ENCODE results near the gene OR4D6. TPM values are rescaled to one million over a fixed set of nuclear protein-coding genes. Genes with fewer than 3 reads are reported as not detected.

OR4D6 gene
- not detected for total RNA-seq

DNA sequence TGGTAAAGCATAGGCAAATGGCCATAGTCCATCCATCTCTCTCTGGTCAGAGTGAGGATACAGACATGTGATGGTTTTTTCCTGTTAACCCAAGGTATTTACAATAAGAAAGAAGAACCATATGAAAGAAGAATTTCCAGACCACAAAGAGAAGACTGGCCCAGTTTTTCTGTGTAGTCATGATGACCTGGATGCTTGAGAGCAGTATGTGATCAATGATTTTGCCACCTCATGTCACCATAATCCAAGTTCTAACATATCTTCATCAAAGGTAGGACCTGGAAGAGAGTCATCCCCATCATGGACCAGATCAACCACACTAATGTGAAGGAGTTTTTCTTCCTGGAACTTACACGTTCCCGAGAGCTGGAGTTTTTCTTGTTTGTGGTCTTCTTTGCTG is at the start of gene OR4D6:
TSS of gene OR4D6 (plus strand) at position 301 of the 400 bp plus-strand sequence. CDS start at position 301, 0 bp downstream.

DNA sequence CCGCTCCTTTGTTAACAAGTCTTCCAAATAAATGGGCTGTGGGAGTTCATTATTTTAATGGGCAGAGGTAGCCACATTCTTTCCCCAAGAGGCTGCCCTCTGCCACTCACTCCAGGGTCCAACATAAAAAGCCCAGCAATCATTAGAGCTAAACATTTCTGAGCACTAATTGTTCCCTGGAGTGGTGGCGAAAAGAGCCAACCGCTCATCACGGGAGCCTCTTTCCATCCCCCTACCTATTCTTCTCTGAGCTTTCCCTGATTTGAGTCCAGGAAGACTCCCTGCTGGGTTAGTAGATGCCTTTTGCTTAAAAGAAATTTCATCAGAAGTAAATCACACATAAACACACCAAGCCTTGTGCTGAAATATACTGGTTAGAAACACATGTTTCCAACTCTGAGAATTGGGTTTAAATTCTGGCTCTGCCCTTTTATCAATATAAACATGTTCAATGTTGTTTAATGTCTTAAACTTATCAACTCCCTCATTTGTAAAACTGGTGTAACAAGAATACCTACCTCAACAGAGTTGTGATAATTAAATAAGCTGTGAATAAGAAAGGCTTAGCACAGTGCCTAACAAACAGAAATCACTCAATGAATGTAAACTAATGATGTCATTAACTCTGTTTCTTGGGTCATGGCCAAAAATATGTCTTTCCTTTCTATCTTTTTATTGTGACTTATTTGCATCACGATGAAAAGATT is 30.2 kb upstream of the OR4D6 start, which contains the start of gene OR5A2:
TSS of gene OR5A2 (minus strand) at position 53 of the 707 bp plus-strand sequence. CDS start 3,460 bp downstream, outside the sequence.

DNA sequence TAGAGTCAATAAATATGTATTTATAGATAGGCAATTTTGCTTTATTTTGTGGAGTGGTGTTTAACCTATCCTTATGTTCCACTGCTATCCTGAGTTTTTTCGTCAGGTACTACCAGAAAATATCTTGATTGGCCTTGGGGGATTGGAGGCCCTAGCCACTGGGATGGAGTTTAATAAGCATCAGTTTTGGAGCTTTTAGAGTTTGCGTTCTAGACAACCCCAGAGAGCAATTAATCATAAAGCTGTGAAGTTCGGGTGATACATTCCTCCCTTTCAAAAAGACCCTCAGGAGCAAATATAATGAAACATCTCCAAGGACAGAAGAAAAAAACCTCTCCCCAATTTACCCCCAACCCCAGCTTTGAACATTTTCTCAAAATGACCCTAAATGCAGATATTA is 20.6 kb upstream of the OR4D6 start, which contains the start of gene OR5A1:
TSS of gene OR5A1 (plus strand) at position 301 of the 400 bp plus-strand sequence. CDS start 6,700 bp downstream, outside the sequence.

DNA sequence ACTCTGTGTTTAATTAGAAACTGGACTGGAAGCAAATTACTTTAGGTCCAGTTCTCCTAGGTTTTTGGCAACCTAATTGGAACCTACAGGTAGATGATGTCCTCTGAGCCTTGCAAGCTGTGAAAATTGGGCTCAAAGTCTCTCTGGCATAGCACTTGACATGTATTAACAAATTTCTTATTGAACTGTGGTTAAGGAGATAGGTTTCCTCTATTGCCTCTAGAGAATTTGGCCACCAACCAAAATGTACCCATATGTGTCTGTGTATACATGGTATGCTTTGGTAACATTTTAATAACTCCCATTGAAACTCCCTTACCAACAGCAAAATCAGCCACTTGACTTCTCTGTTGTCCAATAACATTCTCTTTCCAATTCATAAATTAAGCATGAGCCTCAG is 16.3 kb downstream of the OR4D6 start, which contains the start of gene OR4D10:
TSS of gene OR4D10 (plus strand) at position 301 of the 400 bp plus-strand sequence. CDS start 4,115 bp downstream, outside the sequence.

DNA sequence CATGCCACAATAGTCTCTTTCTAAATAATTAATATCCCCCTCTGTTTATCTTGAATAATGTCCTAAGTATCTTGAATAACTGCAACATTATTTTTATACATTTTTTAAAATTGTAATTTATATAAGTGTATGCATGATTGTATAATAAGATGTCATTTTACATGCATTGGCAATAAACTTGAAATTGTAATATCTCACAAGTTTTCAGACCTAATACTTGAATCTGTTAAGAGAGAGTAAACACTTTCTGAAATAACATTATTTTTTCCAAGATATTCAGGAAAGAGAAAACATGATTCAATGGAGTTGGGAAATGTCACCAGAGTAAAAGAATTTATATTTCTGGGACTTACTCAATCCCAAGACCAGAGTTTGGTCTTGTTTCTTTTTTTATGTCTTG is 46.5 kb downstream of the OR4D6 start, which contains the start of gene OR4D11:
TSS of gene OR4D11 (plus strand) at position 301 of the 400 bp plus-strand sequence. CDS start at position 301, 0 bp downstream.

Other genes with a start within 250 kb of the OR4D6 start
- 9.2 TPM for gene MPEG1, start 244.0 kb upstream of the OR4D6 start, total RNA-seq
- not detected for gene OR5AN1, start 98.1 kb upstream of the OR4D6 start, total RNA-seq
- gene OR5A2, start 30.5 kb upstream of the OR4D6 start, total RNA-seq: not detected
- not detected for gene OR5A1, start 20.5 kb upstream of the OR4D6 start, total RNA-seq
- not detected for gene OR4D10, start 16.4 kb downstream of the OR4D6 start, total RNA-seq
- gene OR4D11, start 46.6 kb downstream of the OR4D6 start, total RNA-seq: not detected
- not detected for gene OR4D9, start 54.6 kb downstream of the OR4D6 start, total RNA-seq
- 50.8 TPM for gene OSBP, start 158.8 kb downstream of the OR4D6 start, total RNA-seq
- gene PATL1, start 212.1 kb downstream of the OR4D6 start, total RNA-seq: 15.5 TPM

All from camera-type eye (tissue), 1 donor.